ENCODE results near the gene C5orf24.
"Not testable (repeated sequence)": the region's sequence is repeated elsewhere in the genome, so short reads cannot be mapped to it uniquely, and the experiment has no call there.

The C5orf24 gene

GRCh38 chr5:134845852-134846640, at the start of gene C5orf24:
Gene C5orf24, plus strand, starts transcription at chr5:134845968. Its CDS starts 8,933 bp downstream, at chr5:134854901.
- H3K36me3 Mint-ChIP-seq, result peaks cover 2% of the 10 kb centered on the region
- peak within 1 kb of the TSS; percentile 98 for H3K4me3 Mint-ChIP-seq
- H3K9me3 Mint-ChIP-seq, result no peaks in the 10 kb centered on the region
- peak within 1 kb of the TSS; percentile 97 for H3K27ac Mint-ChIP-seq
- peaks cover 38% of the 10 kb centered on the region for H3K4me1 Mint-ChIP-seq
- no peaks in the 10 kb centered on the region for H3K27me3 Mint-ChIP-seq

- H3K4me3 Mint-ChIP-seq, result no peak overlapping the region
- no peak overlapping the region for H3K27ac Mint-ChIP-seq
- H3K9me3 Mint-ChIP-seq, result no peaks in the 10 kb centered on the region
- peaks cover 15% of the 10 kb centered on the region for H3K36me3 Mint-ChIP-seq
- no peaks in the 10 kb centered on the region for H3K4me1 Mint-ChIP-seq
- H3K27me3 Mint-ChIP-seq, result no peaks in the 10 kb centered on the region
Measured at GRCh38 chr5:134798468-134798867, 47.3 kb upstream of the C5orf24 start.

DNA sequence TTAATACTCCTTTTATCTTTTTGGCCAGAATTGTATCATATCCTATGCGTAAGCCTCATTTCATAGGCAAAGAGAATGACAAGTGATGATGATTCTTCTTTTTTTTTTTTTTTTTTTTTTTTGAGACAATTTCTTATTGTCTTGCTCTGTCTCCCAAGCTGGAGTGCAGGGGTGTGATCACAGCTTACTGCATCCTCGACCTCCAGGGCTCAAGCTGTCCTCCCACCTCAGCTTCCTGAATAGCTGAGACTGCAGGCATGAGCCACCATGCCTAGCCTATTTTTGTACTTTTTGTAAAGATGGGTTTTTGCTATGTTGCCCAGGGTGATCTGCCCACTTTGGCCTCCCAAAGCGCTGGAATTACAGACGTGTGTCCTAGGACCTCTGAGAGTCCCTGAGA, 41.9 kb upstream of the C5orf24 start:
- Mint-ChIP-seq H3K9me3 (no peaks in the 10 kb centered on the region), H3K27me3 (no peaks in the 10 kb centered on the region), H3K4me1 (no peaks in the 10 kb centered on the region), H3K36me3 (peaks cover 11% of the 10 kb centered on the region), H3K4me3 (no peak overlapping the region), H3K27ac (no peak overlapping the region)

- no peaks in the 10 kb centered on the region for H3K27me3 Mint-ChIP-seq
- H3K36me3 Mint-ChIP-seq, result peaks cover 9% of the 10 kb centered on the region
- no peaks in the 10 kb centered on the region for H3K9me3 Mint-ChIP-seq
- peaks cover 6% of the 10 kb centered on the region for H3K4me1 Mint-ChIP-seq
- H3K4me3 Mint-ChIP-seq, result no peak overlapping the region
- H3K27ac Mint-ChIP-seq, result peak overlapping the region; percentile 76
Measured at GRCh38 chr5:134813407-134813806, 32.4 kb upstream of the C5orf24 start.

GRCh38 chr5:134813827-134814226, 31.9 kb upstream of the C5orf24 start:
- H3K27ac Mint-ChIP-seq, result no peak overlapping the region
- peaks cover 9% of the 10 kb centered on the region for H3K36me3 Mint-ChIP-seq
- H3K9me3 Mint-ChIP-seq, result no peaks in the 10 kb centered on the region
- no peak overlapping the region for H3K4me3 Mint-ChIP-seq
- H3K4me1 Mint-ChIP-seq, result peaks cover 6% of the 10 kb centered on the region
- no peaks in the 10 kb centered on the region for H3K27me3 Mint-ChIP-seq

- Mint-ChIP-seq H3K36me3 (peaks cover 13% of the 10 kb centered on the region), H3K4me3 (no peak overlapping the region)
Measured at GRCh38 chr5:134817006-134817405, 28.8 kb upstream of the C5orf24 start.

GRCh38 chr5:134818776-134819175, 27.0 kb upstream of the C5orf24 start:
- peaks cover 10% of the 10 kb centered on the region for H3K36me3 Mint-ChIP-seq
- no peaks in the 10 kb centered on the region for H3K4me1 Mint-ChIP-seq
- H3K4me3 Mint-ChIP-seq, result no peak overlapping the region
- no peaks in the 10 kb centered on the region for H3K27me3 Mint-ChIP-seq
- H3K9me3 Mint-ChIP-seq, result no peaks in the 10 kb centered on the region
- no peak overlapping the region for H3K27ac Mint-ChIP-seq

More at GRCh38 chr5:134817006-134817405, 28.8 kb upstream of the C5orf24 start:
- Mint-ChIP-seq H3K27me3 (no peaks in the 10 kb centered on the region), H3K27ac (no peak overlapping the region), H3K4me1 (peaks cover 6% of the 10 kb centered on the region), H3K9me3 (no peaks in the 10 kb centered on the region)

DNA sequence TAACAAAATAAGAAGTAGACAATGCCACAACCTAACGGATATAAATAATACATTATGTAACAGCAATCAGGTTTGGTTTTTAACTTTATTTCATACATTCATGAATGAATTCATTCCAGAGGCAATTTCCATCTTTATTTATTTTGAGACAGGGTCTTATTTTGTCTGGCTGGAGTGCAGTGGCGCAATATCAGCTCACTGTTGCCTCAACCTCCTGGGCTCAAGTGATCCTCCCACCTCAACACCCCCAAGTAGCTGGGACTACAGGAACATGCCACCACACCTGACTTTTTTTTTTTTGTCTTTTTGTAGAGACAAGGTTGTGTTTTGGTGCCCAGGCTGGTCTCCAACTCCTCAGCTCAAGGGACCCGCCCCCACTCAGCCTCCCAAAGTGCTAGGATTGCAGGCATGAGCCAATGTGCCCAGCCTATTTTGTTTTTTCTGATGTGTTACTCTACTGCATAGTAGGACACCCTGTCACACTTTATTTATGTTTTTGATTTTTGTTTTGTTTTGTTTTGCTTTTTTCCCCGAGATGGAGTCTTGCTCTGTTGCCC, 26.3 kb upstream of the C5orf24 start:
- no peaks in the 10 kb centered on the region for H3K9me3 Mint-ChIP-seq
- H3K27me3 Mint-ChIP-seq, result no peaks in the 10 kb centered on the region
- H3K27ac Mint-ChIP-seq, result no peak overlapping the region
- no peak overlapping the region for H3K4me3 Mint-ChIP-seq
- H3K4me1 Mint-ChIP-seq, result no peaks in the 10 kb centered on the region
- peaks cover 10% of the 10 kb centered on the region for H3K36me3 Mint-ChIP-seq

- Mint-ChIP-seq H3K4me1 (no peaks in the 10 kb centered on the region), H3K27ac (no peak overlapping the region), H3K36me3 (peaks cover 17% of the 10 kb centered on the region), H3K27me3 (no peaks in the 10 kb centered on the region), H3K4me3 (no peak overlapping the region), H3K9me3 (no peaks in the 10 kb centered on the region)
Measured at GRCh38 chr5:134821841-134822240, 23.9 kb upstream of the C5orf24 start.

DNA sequence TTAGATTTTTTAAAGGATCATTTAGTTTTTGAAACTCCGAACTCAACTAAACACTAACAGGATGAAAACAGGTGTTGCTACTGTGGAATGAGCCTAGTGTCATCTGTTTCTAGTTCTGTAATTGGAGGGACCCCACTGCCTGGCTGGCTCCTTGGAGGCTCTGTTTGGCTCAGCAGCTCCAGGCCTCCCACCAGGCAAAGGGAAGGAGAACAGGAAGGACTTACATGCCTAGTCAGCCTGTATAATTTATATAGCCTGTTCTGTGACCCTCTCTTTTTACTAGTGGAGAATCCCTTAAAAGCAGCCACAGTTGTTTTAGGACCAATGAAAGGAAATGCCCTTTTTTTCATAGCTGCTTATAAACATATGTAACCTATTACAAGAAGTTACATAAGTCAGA, 21.1 kb upstream of the C5orf24 start:
- no peak overlapping the region for H3K27ac Mint-ChIP-seq
- no peak overlapping the region for H3K4me3 Mint-ChIP-seq
- no peaks in the 10 kb centered on the region for H3K9me3 Mint-ChIP-seq
- peaks cover 10% of the 10 kb centered on the region for H3K36me3 Mint-ChIP-seq
- no peaks in the 10 kb centered on the region for H3K4me1 Mint-ChIP-seq
- no peaks in the 10 kb centered on the region for H3K27me3 Mint-ChIP-seq

DNA sequence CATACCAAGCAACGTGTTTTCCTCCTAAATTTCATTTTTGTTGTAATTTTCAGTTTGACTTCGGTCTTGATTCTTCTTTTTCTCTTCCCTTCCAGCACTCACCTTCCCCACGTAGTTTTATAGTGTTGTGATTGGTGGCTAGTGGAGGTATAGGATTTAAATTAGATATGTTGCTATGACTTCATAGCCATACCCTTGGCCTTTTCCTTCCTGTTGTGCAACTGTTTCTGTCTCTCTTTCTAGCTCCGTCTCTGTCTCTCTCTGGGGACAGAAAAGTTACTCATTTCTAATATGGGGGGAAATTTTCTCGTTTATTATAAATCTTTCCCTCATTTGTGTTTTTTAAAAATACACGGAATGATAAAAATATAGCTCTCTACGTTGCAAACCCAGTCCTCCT, 20.6 kb upstream of the C5orf24 start:
- H3K36me3 Mint-ChIP-seq, result peaks cover 10% of the 10 kb centered on the region
- no peak overlapping the region for H3K27ac Mint-ChIP-seq
- no peaks in the 10 kb centered on the region for H3K27me3 Mint-ChIP-seq

GRCh38 chr5:134833340-134834032, 12.3 kb upstream of the C5orf24 start:
- no peaks in the 10 kb centered on the region for H3K4me1 Mint-ChIP-seq
- peaks cover 3% of the 10 kb centered on the region for H3K36me3 Mint-ChIP-seq
- no peak overlapping the region for H3K4me3 Mint-ChIP-seq
- no peaks in the 10 kb centered on the region for H3K27me3 Mint-ChIP-seq
- no peaks in the 10 kb centered on the region for H3K9me3 Mint-ChIP-seq
- H3K27ac Mint-ChIP-seq, result no peak overlapping the region

More for the DNA sequence above, 20.6 kb upstream of the C5orf24 start:
- no peaks in the 10 kb centered on the region for H3K9me3 Mint-ChIP-seq
- H3K4me3 Mint-ChIP-seq, result no peak overlapping the region
- H3K4me1 Mint-ChIP-seq, result no peaks in the 10 kb centered on the region

- H3K27ac Mint-ChIP-seq, result no peak overlapping the region
- H3K4me1 Mint-ChIP-seq, result no peaks in the 10 kb centered on the region
- no peak overlapping the region for H3K4me3 Mint-ChIP-seq
- H3K27me3 Mint-ChIP-seq, result no peaks in the 10 kb centered on the region
- no peaks in the 10 kb centered on the region for H3K9me3 Mint-ChIP-seq
- peaks cover 5% of the 10 kb centered on the region for H3K36me3 Mint-ChIP-seq
Measured at GRCh38 chr5:134835623-134836022, 10.1 kb upstream of the C5orf24 start.

GRCh38 chr5:134837530-134838181, 8.1 kb upstream of the C5orf24 start:
- H3K27me3 Mint-ChIP-seq, result no peaks in the 10 kb centered on the region
- no peak overlapping the region for H3K27ac Mint-ChIP-seq
- no peak overlapping the region for H3K4me3 Mint-ChIP-seq
- no peaks in the 10 kb centered on the region for H3K4me1 Mint-ChIP-seq
- no peaks in the 10 kb centered on the region for H3K9me3 Mint-ChIP-seq
- H3K36me3 Mint-ChIP-seq, result peaks cover 5% of the 10 kb centered on the region

- H3K27me3 Mint-ChIP-seq, H3K36me3 Mint-ChIP-seq, H3K4me1 Mint-ChIP-seq, H3K9me3 Mint-ChIP-seq, H3K4me3 Mint-ChIP-seq, H3K27ac Mint-ChIP-seq: not testable (repeated sequence)
Measured at GRCh38 chr5:134838361-134838760, 7.4 kb upstream of the C5orf24 start.

GRCh38 chr5:134840811-134841210, 5.0 kb upstream of the C5orf24 start:
- Mint-ChIP-seq H3K4me3 (no peak overlapping the region), H3K27me3 (no peaks in the 10 kb centered on the region), H3K4me1 (peaks cover 9% of the 10 kb centered on the region), H3K9me3 (no peaks in the 10 kb centered on the region), H3K27ac (no peak overlapping the region), H3K36me3 (peaks cover 3% of the 10 kb centered on the region)
